ENCODE measurements around the gene VDR.

DNA sequence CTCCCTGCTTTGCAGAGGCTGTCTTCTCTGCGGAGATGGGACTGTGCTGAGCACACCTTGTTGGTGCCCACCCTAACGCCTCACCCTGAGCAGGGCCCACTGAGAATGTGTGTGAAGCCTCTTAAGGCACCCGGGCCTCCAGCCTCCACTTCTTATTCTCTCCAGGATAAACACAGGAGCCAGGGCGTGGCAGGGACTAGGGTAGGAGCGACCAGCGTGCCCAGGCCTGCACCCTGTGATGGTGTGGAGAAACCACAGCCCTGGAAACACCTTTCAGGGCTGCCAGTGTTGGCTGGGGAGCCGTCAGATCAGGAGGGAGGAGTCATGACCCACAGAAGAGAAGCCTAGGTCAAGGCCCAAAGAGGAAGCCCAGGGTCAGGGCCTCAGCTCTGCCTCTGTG, 41.3 kb downstream of the VDR start:
- TF ChIP-seq POLR2A (IDR thresholded peaks at IDR 0.05) (no peak), CTCF (IDR thresholded peaks at IDR 0.05 in 8 of 11, conservative IDR thresholded peaks at IDR 0.05 in 3 of 11) (no peak), POLR2AphosphoS5 (IDR thresholded peaks at IDR 0.05) (no peak)

All from spleen (tissue), 7 donors.